GM12801 (cell line): Measurements from ENCODE around the gene TSC22D1.

ENCODE experiments used
- CTCF ChIP-seq: IDR thresholded peaks from one replicate; pipeline ENCODE4 v1.5.1; 2011; ENCODE audit warnings: control low read depth; ENCODE audit not compliant: insufficient read length; ENCODE audit errors: extremely low read depth

TSC22D1 gene

DNA sequence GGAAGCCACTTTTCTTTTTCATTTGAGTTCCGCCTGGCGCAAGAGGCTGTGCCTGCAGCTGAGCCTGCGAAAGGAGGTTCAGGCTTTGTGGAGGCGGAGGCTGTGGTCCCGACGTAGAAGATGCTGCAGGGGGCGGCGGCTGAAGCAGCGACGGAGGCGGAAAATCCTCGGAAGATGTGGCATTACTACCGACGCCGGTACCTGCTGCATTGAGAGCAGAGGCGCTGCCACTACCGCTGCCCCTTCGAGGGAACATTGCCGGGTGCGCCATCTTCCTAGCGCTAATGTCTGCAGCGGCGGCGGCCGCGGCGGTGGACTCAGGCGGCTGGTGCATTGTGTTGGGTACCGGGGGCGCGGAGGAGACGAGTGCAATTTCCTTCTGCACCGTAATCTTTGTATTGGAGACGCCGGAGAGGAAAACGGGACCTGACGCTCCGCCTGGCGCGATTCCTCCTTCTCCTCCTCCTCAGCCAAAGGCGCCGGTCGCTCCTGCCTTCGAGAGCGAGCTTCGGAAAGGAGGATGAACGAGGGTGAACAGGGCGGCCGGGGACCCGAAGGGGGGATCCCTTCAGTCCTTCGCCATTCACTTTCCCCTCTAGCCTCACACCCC is at the start of gene TSC22D1:
Gene TSC22D1 (minus strand): TSS at position 590 of the 610 bp plus-strand sequence. CDS start 256 bp downstream, at position 334.
- no peak for TF ChIP-seq CTCF

DNA sequence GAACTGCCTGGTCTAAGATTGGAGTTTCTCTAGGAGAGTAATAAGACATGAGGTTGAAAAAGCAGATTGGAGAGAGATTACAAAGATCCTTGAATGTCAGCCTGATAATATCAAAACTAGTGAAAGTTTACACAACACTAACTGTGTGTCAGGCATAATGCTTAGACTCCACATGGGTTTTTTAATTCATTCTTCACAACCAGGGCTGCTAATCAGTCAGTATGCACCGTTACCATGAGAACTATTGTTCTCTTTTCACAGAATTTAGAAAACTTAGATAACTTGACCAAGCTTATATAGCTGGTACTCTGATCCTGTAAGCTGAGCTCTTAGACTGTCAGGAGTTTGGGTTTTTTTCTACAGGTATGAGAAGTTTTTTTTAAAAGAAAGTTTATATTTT is 46.6 kb upstream of the TSC22D1 start:
- TF ChIP-seq CTCF: no peak

- no peak for TF ChIP-seq CTCF
Observed at GRCh38 chr13:44622261-44622660, 46.1 kb upstream of the TSC22D1 start.

DNA sequence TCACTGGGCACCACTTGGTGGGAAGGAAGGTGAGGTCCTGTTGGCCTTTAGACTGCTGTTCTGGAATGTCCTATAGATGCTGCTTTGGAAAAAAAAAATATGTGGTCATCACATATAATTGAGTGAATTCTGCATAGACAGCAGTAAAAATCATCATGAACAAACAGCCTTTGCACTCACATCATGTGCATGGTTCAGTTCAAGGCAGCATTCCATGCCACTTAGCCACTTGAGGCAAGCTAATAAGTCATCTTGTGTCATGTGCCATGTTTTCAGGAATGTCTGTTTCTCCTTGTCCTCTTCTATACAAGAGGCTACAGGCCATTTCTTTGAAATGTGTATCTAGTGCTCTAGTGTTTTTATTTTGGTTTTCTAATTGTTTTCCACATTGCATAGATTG is 43.9 kb upstream of the TSC22D1 start:
- no peak for TF ChIP-seq CTCF

DNA sequence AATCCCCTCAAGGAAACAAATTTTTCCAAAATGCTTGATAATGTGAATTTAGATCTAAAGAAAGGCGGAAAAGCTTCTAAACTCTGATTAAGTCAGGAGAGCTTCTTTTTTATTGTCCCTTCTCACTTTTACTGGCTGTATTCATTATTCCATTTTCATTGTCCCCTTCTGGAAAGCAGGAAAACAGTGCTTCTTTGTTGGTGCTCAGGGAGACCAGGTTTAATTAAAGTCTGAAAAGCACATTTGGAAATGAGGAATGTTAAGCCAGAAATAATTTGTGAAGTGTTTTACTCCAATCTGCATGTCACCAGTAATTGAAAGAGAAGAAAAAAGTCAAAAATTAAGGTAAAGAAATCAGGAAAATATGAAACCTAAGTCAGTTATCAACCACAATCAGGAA is 43.5 kb upstream of the TSC22D1 start:
- TF ChIP-seq CTCF: no peak

- no peak for TF ChIP-seq CTCF
Observed at GRCh38 chr13:44618326-44618725, 42.2 kb upstream of the TSC22D1 start.

DNA sequence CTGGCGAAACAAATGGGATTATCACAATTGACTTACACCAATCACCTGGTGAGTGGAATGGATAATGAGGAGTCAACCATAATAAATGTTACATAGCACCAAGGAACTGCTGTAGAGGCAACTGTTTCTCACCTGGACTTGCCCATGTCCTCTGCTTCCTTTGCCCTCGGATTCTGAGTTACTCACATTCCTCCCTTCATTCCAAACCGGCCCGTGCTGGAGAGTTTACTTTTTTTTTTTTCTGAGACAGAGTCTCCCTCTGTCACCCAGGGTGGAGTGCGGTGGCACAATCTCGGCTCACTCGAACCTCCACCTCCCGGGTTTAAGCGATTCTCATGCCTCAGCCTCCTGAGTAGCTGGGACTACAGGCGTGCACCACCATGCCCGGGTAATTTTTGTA is 41.5 kb upstream of the TSC22D1 start:
- no peak for TF ChIP-seq CTCF

DNA sequence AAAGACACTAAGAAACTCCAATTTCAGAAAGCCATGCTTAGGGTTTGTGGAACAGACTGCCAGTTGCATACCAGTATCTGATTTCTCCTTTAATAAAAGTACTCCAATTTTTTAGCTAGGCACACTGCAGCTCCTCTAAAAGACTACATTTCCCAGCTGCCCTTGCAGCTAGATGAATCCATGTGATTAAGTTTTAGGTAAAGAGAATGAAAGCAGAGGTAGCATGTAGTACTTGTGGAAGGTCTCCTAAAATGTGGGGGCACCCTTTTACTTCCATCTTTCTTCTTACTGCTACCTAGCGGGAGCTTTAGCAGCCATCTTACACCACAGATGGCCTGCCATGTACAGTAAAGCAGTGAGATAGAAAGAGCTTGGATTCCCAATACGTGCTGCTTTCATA is 33.0 kb upstream of the TSC22D1 start:
- no peak for TF ChIP-seq CTCF
